Stimulated activated memory B cell treated with anti-CD40 and anti-IgM and Interleukin-4, amounts not matched to agents 10 μg/mL and 1 μg/mL and 100 μg/mL, for 72 hours (primary cell): ENCODE results near the gene SYNGR4.
A peak's percentile ranks its signal among the peaks of the same experiment; 100 is the strongest.
"Not testable (repeated sequence)": the region's sequence is repeated elsewhere in the genome, so short reads cannot be mapped to it uniquely, and the experiment has no call there.

Experiments
- ATAC-seq: fragments of 150-1000 bp; cut with Tn5 transposase; 2 replicates; pipeline ENCODE4 v1.10.0; 2021
- H3K27ac Mint-ChIP-seq: one replicate; pipeline ENCODE4 v1.8.0; 2022; ENCODE audit warnings: mild to moderate bottlenecking, mixed read lengths
- H3K27me3 Mint-ChIP-seq: one replicate; pipeline ENCODE4 v1.8.0; 2022; ENCODE audit warnings: mixed read lengths
- H3K36me3 Mint-ChIP-seq: one replicate; pipeline ENCODE4 v1.8.0; 2022; ENCODE audit warnings: mixed read lengths
- H3K4me1 Mint-ChIP-seq: one replicate; pipeline ENCODE4 v1.8.0; 2022; ENCODE audit warnings: mixed read lengths
- H3K4me3 Mint-ChIP-seq: one replicate; pipeline ENCODE4 v1.8.0; 2022; ENCODE audit warnings: mild to moderate bottlenecking, moderate library complexity, mixed read lengths
- H3K9me3 Mint-ChIP-seq: one replicate; pipeline ENCODE4 v1.8.0; 2022; ENCODE audit warnings: mixed read lengths

SYNGR4 gene

GRCh38 chr19:48378194-48378570 is 14.0 kb downstream of the SYNGR4 start:
- no peak for ATAC-seq
- H3K27me3 Mint-ChIP-seq, result peaks cover 25% of the 10 kb centered on the region
- H3K9me3 Mint-ChIP-seq, result no peaks in the 10 kb centered on the region
- H3K4me3 Mint-ChIP-seq, result no peak overlapping the region
- no peak overlapping the region for H3K27ac Mint-ChIP-seq
- H3K4me1 Mint-ChIP-seq, result no peaks in the 10 kb centered on the region
- peaks cover 17% of the 10 kb centered on the region for H3K36me3 Mint-ChIP-seq

- no peak overlapping the region for H3K27ac Mint-ChIP-seq
- H3K4me3 Mint-ChIP-seq, result no peak overlapping the region
- peaks cover 16% of the 10 kb centered on the region for H3K27me3 Mint-ChIP-seq
- ATAC-seq, result no peak
- no peaks in the 10 kb centered on the region for H3K4me1 Mint-ChIP-seq
- H3K9me3 Mint-ChIP-seq, result no peaks in the 10 kb centered on the region
- peaks cover 22% of the 10 kb centered on the region for H3K36me3 Mint-ChIP-seq
Measured at GRCh38 chr19:48379058-48379457, 14.9 kb downstream of the SYNGR4 start.

DNA sequence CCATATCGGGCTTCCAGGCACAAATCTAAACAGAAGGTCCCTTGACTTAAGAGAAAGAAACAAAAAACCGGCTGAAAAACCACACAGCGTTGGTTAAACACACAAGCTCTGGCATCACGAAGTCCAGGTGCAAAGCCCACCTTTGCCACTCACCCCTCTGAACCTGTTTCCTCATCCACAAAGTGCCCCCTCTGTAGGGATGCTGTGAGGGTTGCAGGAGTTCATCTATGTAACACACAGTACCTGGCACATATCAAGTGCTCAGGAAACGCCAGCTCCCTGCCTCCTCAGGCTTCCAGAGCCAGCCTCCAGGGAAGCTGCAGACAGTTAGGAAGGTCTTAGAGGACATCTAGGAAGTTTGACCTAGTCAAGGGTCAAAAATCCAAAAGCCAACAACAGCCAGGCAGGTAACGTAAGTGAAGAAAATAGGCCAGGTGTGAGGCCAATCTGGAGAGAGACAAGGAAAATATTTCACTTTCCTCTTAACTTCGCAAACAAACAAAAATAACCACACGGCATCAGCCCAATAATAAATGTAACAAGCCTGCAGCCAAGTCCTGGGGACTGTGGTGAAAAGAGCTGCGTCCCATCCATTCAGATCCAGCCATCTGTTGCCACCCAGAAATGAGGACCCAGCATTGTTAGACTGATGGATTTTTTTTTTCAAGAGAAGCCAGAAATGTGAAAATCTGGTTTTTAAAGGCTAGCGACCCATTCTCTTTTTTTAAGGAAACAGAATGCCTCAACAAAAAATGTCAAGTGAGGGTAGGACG is 17.2 kb downstream of the SYNGR4 start:
- H3K9me3 Mint-ChIP-seq, result no peaks in the 10 kb centered on the region
- H3K4me1 Mint-ChIP-seq, result no peaks in the 10 kb centered on the region
- H3K27ac Mint-ChIP-seq, result no peak overlapping the region
- peaks cover 2% of the 10 kb centered on the region for H3K27me3 Mint-ChIP-seq
- H3K4me3 Mint-ChIP-seq, result no peak overlapping the region
- ATAC-seq, result no peak
- H3K36me3 Mint-ChIP-seq, result peaks cover 40% of the 10 kb centered on the region

GRCh38 chr19:48382286-48382685 is 18.1 kb downstream of the SYNGR4 start:
- Mint-ChIP-seq H3K4me3 (no peak overlapping the region), H3K27ac (no peak overlapping the region)

DNA sequence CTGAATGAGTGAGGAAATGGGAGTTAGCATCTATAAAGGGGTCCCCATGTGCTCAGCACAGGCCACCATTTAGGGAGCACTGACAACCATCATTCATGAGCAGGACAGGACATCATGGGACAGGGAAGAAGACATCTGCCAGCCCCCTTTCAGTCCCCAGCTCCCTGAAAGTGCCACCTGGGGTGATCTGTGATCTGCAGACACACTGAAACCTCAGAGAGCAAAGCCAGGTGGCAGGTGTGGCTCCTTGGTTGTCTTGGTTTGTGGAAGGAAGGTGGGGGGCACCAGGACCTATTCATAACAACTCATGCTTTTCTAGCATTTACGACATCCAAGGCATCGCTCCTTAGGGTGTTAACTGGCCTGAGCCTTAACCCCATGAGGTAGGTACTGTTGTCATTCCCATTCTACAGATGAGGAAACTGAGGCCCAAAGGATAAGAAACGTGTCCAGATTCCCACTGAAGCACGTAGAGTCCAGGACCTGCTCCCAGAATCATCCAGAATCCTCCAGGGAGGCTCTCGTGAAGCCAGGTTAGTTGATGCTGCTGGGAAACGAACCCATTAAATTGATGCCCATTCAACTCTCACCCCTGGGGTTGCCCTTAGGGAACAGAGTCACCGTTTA is 21.4 kb downstream of the SYNGR4 start:
- no peak for ATAC-seq
- peaks cover 13% of the 10 kb centered on the region for H3K4me1 Mint-ChIP-seq
- peaks cover 55% of the 10 kb centered on the region for H3K36me3 Mint-ChIP-seq
- no peaks in the 10 kb centered on the region for H3K27me3 Mint-ChIP-seq
- H3K4me3 Mint-ChIP-seq, result no peak overlapping the region
- no peak overlapping the region for H3K27ac Mint-ChIP-seq
- H3K9me3 Mint-ChIP-seq, result no peaks in the 10 kb centered on the region

More at GRCh38 chr19:48382286-48382685, 18.1 kb downstream of the SYNGR4 start:
- Mint-ChIP-seq H3K9me3 (no peaks in the 10 kb centered on the region), H3K27me3 (no peaks in the 10 kb centered on the region), H3K4me1 (no peaks in the 10 kb centered on the region), H3K36me3 (peaks cover 40% of the 10 kb centered on the region)
- ATAC-seq, result no peak

DNA sequence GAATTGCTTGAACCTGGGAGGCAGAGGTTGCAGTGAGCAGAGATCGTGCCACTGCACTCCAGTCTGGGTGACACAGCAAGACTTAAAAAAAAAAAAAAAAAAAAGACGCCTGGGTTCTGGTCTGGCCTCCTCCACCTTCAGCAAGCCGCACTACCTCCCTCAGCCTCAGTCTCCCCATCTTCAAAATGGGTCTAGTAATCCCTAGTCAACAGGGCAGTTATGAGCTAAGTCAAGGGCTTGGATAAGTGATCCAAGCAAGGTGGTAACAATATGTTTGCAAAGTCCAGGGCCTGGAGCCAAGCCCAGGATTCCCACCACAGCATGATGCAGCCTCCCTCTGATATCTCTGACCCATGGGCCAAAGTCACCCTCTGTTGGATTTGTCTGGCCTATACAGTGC is 22.8 kb downstream of the SYNGR4 start:
- Mint-ChIP-seq H3K36me3 (peaks cover 49% of the 10 kb centered on the region), H3K4me3 (no peak overlapping the region), H3K27ac (no peak overlapping the region), H3K4me1 (peaks cover 20% of the 10 kb centered on the region), H3K27me3 (no peaks in the 10 kb centered on the region), H3K9me3 (no peaks in the 10 kb centered on the region)
- ATAC-seq, result no peak

DNA sequence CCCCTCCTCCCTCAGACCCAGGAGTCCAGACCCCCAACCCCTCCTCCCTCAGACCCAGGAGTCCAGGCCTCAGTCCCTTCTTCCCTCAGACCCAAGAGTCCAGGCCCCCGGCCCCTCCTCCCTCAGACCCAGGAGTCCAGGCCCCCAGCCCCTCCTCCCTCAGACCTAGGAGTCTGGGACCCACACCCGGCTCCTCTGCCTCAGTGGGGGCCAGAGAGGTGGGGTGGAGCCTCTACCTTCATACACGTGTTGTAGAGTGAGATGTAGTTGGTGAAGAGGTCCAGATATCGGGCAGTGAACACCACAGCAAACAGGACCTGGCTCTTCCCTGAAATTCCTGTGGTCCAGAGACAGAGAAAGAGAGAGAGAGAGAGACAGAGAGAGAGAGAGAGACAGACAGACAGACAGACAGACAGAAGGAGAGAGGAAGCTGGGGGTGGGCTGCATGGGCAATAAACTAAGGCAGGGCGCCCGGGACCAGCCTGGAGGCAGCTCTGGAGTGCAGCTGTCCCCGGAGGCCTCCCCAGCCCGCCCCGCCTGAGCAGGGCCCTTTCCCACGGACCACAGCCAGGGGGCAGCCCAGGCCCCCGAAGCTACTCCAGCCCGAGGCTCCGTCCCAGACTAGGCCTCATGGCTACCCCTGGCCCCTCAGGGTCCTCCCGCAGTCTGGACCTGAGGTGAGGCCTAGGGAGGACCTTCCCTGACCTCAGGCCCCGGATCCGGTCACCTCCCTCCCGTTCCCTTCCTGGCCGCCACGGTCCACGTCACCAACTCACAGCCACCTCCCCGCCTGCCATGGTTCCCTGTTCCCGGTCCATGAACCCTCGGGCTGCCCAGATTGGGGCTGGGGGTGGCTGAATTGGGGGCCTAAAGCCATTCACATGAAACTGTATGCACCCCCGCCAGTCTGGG is 26.3 kb downstream of the SYNGR4 start:
- Mint-ChIP-seq H3K4me3 (peak overlapping the region; percentile 96), H3K4me1 (peaks cover 48% of the 10 kb centered on the region), H3K36me3 (peaks cover 23% of the 10 kb centered on the region), H3K9me3 (no peaks in the 10 kb centered on the region), H3K27me3 (peaks cover 27% of the 10 kb centered on the region), H3K27ac (peak overlapping the region; percentile 96)
- ATAC-seq, result peak; percentile 72

DNA sequence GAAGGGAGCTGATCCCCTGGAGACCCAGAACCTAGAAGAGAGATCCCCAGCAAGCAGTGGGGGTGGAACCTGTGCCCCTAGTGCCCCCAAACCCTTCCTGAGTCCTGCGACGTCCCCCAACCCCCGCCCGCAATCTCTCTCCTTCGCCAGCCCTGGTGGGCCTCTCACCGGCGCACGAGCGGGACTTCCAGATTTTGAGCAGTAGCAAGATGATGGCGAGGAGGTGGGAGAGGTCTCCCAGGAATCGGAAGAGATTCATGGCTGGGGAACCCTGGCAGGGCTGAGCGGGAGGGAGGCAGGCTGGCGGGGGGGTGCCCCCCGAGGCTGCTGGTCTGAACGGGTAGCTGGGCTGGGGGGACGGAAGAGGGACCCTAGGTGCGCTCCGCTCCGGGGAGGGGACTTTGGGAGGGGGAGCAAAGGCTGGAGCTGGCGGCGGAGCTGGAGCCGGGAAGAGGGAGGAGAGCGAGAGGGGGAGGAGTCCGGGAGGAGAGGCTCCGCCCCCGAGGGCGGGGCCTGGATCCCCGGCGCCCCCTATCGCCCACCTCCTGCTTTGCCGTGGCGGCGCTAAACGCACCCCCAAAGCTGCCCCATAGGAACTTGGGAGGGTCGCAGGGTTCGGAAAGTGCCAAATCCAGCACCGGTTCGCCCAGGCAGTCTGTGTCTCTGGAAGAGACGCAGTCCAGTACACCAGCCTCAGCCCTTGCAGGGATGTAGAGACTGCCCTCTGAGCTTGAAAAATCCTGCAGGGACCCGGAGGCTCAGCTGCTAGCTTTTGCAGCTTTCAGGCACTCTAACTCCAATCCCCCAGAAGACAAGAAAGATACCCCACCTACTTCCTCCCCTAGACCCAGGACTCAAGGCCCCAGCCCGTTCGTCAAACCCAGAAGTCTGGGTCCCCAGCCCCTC is 27.2 kb downstream of the SYNGR4 start, which contains the start of gene KDELR1:
Gene KDELR1 (minus strand): TSS at position 452 of the 906 bp plus-strand sequence. CDS start 193 bp downstream, at position 259.
- no peaks in the 10 kb centered on the region for H3K9me3 Mint-ChIP-seq
- H3K27me3 Mint-ChIP-seq, result peaks cover 36% of the 10 kb centered on the region
- H3K4me1 Mint-ChIP-seq, result peaks cover 56% of the 10 kb centered on the region
- ATAC-seq, result peak; percentile 86
- peaks cover 14% of the 10 kb centered on the region for H3K36me3 Mint-ChIP-seq
- H3K27ac Mint-ChIP-seq, result peak within 1 kb of the TSS; percentile 96
- peak within 1 kb of the TSS; percentile 96 for H3K4me3 Mint-ChIP-seq

DNA sequence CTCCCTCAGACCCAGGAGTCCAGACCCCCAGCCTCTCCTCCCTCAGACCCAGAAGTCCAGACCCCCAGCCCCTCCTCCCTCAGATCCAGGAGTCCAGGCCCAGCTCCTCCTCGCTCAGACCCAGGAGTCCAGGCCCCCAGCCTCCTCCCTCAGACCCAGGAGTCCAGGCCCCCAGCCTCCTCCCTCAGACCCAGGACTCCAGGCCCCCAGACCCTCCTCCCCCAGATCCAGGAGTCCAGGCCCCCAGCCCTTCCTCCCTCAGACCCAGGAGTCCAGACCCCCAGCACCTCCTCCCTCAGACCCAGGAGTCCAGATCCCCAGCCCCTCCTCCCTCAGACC is 27.8 kb downstream of the SYNGR4 start:
- peak overlapping the region; percentile 96 for H3K4me3 Mint-ChIP-seq
- H3K4me1 Mint-ChIP-seq, result peaks cover 56% of the 10 kb centered on the region
- H3K27me3 Mint-ChIP-seq, result peaks cover 42% of the 10 kb centered on the region
- not testable (repeated sequence) for H3K9me3 Mint-ChIP-seq, ATAC-seq
- H3K27ac Mint-ChIP-seq, result peak overlapping the region; percentile 96
- peaks cover 14% of the 10 kb centered on the region for H3K36me3 Mint-ChIP-seq

GRCh38 chr19:48392860-48393558 is 28.8 kb downstream of the SYNGR4 start:
- Mint-ChIP-seq H3K9me3 (no peaks in the 10 kb centered on the region), H3K4me3 (peak overlapping the region; percentile 34), H3K4me1 (peaks cover 67% of the 10 kb centered on the region), H3K27me3 (peaks cover 53% of the 10 kb centered on the region), H3K36me3 (peaks cover 9% of the 10 kb centered on the region), H3K27ac (peak overlapping the region; percentile 96)
- no peak for ATAC-seq

DNA sequence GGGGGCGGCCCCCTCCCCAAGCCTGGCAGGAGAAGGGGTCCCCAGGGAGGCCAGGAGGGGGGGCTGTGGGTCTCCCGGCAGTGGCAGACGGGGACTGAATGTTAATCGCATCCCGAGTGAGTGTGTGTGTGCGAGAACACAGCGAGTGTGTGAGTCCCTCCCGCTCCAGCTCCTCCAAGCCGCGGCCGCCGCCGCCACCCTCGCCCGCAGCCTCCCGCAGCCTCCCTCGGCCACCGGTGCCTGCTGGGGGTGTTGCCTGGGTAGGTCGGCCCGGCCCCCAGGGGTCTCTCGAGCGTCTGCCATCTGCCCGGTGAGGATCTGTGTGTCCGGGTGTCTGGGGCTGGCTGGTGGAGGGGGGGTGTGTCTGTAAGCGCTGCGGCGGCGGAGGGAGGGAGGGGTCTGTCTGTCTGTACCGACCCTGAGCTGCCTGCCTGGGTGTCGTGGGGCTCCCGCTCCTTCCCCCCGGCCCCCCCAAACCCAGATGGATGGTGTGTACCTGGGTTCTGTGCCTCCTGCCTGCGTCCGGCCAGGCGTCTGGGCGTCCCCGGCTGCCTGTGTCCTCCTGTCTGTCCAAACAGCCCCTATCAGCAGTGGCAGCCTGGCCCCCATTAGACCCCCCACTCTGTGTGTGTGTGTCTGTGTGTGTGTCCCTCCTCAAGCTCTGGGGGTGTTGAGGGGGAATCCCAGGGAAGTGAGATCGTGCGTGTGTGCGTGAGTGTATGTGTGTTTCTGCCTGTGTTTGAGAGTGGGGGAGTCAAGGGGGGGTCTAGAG is 29.6 kb downstream of the SYNGR4 start, which contains the start of gene GRIN2D:
Gene GRIN2D (plus strand): TSS at position 110 of the 772 bp plus-strand sequence. CDS start 4,725 bp downstream, outside the sequence.
- H3K27me3 Mint-ChIP-seq, result peaks cover 57% of the 10 kb centered on the region

GRCh38 chr19:48394331-48395169 is 30.4 kb downstream of the SYNGR4 start:
- H3K27ac Mint-ChIP-seq, result peak overlapping the region; percentile 8
- peaks cover 70% of the 10 kb centered on the region for H3K4me1 Mint-ChIP-seq
- no peak for ATAC-seq
- H3K36me3 Mint-ChIP-seq, result no peaks in the 10 kb centered on the region
- H3K27me3 Mint-ChIP-seq, result peaks cover 57% of the 10 kb centered on the region
- H3K4me3 Mint-ChIP-seq, result peak overlapping the region; percentile 49
- H3K9me3 Mint-ChIP-seq, result peaks cover 6% of the 10 kb centered on the region

More for the DNA sequence above, 29.6 kb downstream of the SYNGR4 start, which contains the start of gene GRIN2D:
- peak within 1 kb of the TSS; percentile 96 for H3K27ac Mint-ChIP-seq
- no peaks in the 10 kb centered on the region for H3K9me3 Mint-ChIP-seq
- H3K4me3 Mint-ChIP-seq, result peak within 1 kb of the TSS; percentile 49
- no peak for ATAC-seq
- peaks cover 64% of the 10 kb centered on the region for H3K4me1 Mint-ChIP-seq
- peaks cover 2% of the 10 kb centered on the region for H3K36me3 Mint-ChIP-seq

DNA sequence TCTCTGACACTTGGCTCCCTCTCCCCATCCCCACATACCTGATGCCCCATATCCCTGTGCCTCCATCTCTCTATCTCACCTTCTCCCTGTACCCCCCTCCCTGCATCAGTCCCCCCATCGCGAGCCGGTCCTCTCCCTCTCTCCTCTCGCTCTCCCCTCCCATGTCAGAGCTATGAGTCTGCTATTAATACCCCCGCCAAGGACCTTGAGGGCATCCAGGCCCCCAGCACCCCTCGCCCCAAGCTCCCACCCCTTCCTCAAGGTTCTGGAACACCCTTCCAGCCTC is 30.9 kb downstream of the SYNGR4 start:
- H3K4me1 Mint-ChIP-seq, result peaks cover 72% of the 10 kb centered on the region
- H3K36me3 Mint-ChIP-seq, result no peaks in the 10 kb centered on the region
- H3K27ac Mint-ChIP-seq, result peak overlapping the region; percentile 51
- no peak for ATAC-seq
- H3K4me3 Mint-ChIP-seq, result peak overlapping the region; percentile 35
- H3K9me3 Mint-ChIP-seq, result peaks cover 9% of the 10 kb centered on the region
- peaks cover 57% of the 10 kb centered on the region for H3K27me3 Mint-ChIP-seq
